HG03342 (cell line): ENCODE data around the gene IQSEC1.
A peak's percentile ranks its signal among the peaks of the same experiment; 100 is the strongest.

Experiments
- ATAC-seq: cut with Tn5 transposase; IDR thresholded peaks from one replicate; pipeline ENCODE4 v1.9.1; 2021; ENCODE audit warnings: mild to moderate bottlenecking, moderate library complexity; ENCODE audit not compliant: unreplicated experiment

Gene IQSEC1

DNA sequence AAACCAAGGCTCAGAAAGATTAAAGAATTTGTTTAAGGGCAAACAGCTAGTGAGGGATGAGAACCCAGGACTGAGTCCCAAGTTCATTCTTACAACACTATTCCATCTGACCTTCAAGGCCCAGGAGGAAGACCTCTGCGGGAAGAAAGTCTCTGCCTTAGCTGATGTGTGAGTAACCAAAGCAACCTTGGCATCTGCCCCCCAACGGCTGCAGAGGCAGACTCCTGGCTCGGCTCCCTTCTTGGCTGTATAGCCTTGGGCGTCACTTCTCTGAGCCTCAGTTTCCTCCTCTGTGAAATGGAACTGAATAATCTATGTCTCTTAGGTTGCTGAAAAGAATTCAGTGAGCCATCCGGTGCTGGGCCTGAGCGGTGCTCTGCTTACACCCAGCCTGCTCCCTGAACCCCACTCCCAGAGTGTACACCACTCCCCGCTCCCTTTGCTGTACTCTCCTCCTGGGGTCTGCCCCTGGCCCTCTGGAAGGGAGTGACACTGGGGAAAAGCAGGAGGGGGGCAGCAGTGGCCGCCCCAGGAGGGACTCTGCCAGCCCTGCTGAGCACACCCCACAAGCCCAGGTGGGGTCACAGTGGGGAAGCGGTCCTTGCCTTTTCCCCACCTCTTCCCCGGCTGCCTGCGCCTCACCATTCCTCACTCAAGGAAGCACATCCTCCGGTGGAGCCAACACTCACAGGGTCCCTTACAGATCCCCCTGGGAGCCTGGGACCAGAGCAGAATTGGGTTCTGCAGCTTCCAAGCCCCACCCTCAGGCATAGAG, 97.3 kb downstream of the IQSEC1 start:
- no peak for ATAC-seq

DNA sequence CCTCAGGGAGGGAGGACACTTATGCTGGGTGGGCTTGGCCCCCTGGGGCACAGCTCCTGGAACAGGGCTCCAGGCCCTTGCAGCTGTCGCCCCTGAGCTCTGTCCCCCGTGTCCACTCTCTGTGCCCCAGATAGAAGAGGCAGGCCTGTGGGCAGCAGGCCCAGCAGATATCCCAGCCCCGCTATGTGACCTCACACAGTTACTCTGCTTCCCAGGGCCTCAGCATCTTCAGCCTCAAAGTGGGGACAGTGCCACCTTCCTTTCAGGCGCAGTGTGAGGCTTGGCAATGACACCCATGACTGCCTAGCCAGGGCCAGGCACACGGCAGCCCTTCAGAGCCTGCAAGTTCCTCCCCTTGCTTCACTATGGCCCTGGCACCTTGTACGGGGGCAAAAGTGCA, 98.4 kb downstream of the IQSEC1 start:
- no peak for ATAC-seq

DNA sequence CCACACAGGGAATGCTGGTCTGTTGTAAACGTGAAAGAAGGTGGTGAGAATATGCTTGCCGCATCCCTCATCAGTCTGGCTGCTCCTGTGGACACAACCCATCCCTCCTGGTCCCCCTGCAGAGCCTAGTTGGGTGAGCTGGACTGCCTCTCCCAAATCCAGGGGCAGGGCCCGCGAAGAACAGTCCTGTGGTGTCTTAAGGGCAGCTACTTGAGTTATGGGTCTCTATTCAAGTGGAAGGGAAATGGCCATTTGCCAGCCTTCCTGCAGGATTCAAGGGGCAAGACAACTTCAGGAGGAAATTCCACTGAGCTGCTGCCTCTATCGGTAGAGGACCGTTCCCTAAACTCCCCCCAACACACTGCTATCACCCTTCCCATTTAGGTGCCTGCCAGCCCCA, 98.9 kb downstream of the IQSEC1 start:
- no peak for ATAC-seq

DNA sequence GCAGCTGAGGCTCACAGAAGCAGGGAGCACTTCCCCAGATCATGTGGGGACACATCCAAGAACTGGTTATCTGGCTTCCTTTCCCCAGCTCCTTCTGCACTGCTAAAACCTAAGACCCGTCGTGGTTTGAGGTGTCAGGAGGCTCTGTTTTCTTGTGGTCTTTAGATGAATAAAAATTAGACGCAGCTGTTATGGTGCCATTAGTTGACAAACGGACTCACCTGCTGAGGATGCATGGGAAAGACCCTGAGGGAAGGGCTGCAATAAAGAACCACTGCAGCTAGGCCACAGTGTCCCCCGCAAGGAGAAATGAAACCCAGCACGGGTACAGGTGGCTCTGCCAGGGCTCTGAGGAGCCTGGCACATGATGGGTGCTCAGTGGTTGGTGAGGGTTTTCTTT, 99.4 kb downstream of the IQSEC1 start:
- ATAC-seq = no peak

DNA sequence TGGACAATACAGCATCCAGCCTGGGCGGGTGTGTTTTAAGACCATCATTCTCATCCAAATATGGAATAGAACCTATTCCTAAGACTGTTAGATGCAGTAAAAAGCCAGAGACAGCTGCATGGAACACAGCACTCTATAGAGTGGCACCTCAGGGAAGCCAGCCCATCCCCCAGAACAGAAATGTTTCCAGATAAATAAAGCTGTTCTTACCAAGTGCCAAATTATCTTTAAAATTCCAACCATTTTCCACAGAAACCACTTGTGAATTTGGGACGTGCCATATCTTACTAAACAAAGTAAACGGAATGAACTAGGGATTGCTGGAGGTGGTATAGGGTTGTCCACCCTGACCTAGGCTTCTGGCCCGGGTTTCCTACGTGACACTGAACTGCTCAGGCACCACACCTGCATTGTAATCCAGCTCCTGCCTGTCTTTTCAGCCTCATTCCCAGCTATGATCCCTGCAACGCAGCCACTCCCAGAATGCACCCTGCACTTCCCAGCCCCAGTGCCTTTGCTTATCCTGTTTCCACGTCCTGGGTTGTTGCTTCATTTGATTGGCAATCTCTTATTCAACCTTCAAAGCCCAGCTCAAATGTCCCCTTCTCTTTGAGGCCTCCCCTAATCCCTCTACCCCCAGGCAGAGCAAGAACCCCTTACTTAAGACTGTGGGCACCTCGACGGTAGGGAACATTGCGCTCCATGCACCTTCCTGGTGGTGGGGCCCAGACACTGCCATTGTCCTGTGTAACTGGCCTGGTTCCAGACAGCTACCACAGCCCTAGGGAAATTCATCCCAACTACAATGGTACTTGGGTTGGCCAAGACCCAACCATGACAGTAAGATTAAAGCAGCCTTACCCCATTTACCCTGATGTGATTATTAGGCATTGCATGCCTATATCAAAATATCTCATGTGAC, 100.2 kb downstream of the IQSEC1 start:
- no peak for ATAC-seq

DNA sequence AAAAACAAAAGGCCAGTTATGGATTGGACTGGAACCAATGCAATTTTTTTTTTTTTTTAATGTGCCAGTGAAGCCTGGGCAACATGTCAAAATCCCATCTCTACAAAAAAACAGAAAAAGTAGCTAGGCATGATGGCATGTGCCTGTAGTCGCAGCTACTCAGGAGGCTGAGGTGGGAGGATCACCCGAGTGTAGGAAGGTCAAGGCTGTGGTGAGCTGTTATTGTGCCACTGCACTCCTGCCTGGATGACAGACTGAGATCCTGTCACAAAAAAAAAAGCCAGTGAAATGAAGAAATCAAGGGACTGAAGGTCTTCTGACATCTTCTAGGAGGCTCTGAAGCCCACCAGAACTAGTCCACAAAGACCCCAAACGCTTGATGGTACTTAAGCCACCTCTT, 101.2 kb downstream of the IQSEC1 start:
- ATAC-seq = no peak

DNA sequence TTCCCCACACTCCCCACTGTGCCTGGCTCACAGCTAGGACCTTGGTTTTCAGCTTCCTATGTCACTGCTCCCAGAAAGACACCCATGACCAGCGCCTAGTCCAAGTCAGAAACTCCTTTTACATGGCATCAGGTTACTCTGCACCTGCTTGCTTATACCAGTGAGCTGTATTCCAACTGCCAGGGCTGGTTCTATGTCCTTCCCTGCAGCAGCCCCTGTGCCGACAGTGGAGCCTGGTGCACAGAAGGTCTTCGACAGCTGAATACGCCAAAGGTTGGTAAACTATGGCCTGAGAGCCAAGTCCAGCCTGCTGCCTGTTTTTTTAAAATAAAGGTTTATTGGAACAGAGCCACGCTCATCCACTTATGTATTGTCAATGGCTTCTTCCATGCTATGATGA, 102.5 kb downstream of the IQSEC1 start:
- no peak for ATAC-seq

DNA sequence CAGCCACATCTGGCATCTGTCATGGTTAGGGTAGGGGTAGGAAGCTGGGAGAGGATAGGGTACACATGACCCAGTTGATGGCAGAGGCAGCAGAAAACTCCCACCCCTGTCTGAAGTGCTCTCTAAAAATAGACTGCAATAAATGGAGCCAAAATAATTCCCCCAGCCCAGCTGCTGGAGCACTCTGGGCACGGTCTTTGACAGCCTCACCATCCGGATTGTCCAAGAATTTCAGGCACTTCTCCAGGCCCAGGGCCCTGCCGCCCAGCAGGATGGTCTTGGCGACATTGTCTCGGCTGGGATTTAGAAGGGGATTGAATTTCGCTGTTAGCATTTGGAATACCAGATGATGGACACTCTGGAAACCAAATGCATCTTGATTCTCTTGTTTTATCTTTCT, 103.7 kb downstream of the IQSEC1 start:
- ATAC-seq = no peak

DNA sequence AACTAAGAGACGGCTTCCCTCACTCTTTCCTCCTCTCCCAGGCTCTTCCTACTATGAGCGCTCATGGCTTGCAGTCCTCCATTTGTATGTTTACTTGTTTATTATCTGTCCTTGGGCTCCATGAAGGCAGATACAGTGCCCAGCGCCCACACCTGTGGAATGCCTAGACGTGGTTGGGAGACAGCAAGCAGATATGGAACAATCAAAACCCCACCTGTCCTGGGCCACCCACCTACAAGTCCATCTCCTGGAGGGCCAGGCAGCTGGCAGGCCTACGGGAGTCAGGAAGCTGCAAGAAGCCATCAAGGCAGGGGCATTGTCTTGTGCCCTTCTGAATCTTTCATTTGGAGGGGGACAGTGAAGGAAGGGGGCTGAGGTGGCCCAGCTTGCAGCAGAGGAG, 104.7 kb downstream of the IQSEC1 start:
- no peak for ATAC-seq

DNA sequence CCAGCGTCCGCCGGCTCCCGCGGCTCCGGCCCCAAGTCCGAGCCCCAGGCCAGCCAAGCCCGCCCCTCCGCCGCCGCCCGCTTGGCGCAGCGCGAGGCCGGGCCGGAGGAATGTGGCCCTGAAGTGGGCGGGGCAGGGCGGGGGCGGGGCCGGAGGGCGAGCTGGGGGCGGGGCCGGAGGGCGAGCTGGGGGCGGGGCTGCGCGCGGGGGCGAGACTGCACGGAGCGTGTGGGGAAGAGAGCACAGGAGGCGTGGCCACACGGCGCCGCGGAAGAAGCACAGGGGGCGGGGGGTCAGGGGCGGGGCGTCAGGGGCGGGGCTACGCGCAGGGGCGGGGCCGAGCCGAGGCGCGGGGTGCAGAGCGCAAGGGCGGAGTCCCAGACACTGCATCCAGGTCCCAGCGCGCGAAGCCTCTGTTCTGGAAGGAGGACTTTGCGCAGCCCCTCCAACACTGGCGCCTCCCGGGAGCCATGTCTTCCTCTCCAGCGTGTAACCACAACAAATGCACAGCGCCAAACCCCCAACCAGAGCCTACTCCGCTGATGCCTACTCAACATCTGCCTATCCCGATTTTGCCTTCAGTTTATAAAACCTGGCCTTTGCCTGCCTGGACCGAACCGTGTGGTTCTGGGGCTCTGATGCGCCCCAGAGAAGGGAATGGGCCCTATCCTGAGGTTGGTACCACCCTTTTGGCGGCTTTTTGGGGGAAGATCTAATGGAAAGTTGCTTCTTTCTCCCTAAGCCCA, 105.5 kb downstream of the IQSEC1 start:
- peak; percentile 75 for ATAC-seq

DNA sequence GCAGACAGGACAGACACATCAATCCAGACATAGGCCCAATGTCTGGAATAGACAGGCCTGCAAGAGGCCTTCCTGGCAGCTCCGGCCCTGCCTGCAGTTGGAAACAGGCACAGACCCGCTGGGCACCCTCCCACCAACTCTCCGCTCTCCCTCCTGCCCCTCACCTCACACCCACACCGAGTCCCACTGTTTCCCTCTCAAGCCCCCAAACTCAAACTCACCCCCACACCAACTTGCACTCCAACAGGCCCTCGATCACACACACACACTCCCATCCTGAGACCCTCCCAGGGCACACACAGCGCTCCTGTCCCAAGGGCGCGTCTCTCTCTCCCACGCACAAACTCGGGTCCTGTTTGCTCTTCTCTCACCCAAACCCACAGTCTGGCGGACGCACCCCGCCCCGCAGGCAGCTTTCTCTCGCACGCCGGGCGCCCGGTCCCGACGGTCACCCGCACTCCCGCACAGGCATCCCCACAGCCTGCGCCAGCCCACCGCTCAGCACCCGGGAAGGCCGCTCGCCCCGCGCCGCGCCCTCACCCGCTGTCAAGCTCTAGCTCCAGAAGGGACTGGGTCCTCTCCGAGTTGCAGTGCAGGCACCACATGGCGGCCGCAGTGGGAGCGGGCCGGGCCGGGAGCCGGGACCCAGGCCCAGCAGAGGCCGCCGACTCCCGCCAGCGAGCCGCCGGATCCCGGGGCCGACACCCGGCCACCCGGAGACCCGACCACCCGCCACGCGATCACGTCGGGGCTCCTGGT, 106.2 kb downstream of the IQSEC1 start:
- ATAC-seq = peak; percentile 21

DNA sequence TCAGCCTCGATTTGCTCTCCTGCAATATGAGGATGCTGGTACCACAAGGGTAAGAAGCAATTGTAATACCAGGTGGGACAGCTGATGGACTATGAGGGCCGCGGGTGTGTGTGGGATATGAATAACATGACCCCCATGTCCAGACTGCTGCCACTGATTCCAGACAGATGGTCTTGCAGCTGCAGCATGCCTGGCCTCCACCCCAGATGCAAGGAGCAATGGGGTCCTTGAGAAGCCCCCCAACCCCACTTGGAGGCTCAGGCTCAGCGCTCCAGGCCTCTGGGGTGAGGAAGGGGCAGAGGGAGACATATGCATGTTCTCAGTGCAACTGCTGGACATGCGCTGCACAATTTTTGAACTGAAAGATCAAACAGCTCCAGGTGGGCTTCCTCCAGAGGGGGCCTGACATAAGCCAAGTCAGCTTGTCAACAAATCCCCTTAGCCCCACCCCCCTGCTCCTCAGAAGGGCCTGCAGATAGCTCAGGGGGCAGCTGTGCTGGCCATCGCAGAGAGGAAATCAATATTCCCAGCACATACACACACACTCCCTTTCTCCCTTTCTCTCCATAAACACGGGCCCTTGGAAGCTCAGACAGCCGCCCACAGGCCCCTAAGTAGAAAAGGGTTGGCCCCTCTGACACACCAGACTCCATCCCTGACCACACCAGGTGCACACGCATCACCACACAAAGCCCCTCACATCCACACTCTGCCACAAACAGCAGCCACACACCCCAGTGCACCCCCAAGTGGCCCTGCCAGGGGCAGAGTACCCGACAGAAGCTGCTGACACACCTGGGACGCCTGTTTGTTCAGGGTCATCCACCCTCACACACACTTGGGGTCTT, 107.0 kb downstream of the IQSEC1 start:
- ATAC-seq = no peak

DNA sequence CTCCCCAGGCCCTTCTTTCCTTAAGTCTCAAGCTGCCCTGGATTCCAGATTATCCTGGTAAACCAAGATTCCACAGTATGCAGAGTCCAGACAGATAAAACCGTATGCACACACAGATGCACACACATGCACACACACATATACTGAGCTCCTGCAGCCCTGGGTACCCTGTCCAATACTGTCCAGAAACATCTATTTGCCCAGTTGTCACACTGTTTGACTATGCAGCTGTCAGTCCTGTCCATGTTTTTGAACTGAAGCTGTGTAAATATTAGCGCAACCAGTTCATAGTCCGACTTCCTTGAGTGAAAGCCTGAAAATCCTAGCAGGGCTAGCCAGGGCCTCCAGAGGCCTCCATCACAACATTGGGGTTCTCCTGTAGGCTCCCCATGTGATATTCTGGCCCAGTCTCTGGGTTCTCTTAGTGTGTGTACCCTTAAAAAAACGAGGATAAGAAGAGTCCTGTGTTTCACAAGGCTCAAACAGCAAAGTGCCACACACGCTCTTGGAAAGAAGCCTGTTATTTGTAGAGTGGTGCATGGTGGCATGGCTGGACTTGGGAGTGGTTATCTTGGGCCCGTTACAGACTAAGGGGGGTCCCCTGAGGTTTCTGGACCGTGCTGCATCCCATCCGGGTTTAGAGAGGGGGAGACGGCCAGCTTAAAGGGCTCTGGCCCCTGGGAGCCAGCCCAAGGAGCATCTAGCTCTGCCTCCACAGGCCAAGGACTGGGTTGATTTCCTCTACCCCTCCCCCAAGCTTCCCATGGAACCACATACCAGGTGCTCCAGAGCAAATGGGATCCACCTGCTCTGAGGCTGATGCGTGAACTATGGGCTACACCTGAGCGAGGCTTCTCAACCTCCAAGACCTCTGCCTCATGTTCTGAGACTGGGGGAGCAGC, 108.3 kb downstream of the IQSEC1 start:
- ATAC-seq = no peak

DNA sequence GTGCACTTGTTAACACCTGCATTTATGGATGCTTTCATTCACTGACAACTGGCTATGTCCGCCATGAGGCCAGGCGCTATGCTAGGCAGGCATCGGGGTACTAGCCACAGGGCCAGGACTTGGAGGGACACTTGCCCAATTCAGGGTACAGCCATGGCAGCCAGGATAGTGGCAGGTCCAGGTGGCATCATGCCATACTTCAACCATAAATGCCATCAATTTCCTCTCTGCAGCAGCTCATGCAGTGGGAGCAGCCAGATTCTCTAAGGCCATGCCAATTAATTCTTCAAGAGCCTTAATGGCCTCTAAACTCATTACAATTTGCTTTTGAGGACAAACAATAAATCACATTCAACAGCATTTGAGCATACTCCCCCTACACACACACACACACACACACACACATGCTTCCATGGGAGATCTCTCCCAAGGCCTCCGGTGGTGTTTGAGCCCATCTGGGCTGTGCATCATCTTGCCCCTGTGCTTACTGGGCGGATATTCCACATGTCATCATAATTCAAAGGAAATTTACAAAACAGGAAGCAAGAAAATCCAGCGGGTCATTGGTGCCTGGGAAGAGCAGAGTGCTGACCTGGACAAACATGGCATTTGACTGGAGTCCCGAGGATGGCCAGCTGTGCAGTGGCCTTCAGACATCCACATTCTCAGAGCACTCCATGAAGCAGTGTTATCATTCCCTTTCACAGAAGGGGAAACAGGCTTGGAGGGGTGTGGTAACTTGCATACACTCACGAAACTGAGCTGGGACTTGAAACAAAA, 109.1 kb downstream of the IQSEC1 start:
- ATAC-seq = no peak

DNA sequence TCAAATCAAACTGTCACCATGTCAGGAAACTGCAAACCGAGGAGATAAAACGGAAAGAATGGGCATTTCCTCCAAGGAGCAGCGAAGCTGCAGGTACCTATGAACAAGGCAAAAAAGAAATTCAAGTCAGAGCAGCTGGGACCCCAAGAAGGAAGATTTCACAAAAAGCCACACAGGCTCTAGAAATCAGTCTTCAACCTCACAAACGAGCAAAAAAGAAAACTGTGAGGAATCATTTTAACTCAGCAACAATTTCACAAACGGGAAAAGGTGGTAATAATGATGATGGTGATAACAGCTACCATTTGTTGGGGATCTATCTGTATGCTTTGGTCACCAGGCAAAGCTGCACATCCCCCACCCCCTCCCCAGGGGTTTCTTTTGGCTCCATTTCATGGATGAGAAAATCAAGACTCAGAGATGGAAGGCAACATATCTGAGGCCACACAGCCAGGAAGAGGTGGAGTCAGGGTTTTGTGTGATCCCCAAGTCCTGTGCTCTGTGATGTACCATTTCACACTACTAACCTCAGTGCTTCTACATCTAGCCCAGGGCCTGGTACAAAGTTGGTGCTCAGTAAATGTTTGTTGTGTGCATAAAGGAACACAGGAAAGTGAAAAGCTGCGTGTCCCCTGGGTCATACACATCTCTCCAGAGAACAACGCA, 109.9 kb downstream of the IQSEC1 start:
- no peak for ATAC-seq

DNA sequence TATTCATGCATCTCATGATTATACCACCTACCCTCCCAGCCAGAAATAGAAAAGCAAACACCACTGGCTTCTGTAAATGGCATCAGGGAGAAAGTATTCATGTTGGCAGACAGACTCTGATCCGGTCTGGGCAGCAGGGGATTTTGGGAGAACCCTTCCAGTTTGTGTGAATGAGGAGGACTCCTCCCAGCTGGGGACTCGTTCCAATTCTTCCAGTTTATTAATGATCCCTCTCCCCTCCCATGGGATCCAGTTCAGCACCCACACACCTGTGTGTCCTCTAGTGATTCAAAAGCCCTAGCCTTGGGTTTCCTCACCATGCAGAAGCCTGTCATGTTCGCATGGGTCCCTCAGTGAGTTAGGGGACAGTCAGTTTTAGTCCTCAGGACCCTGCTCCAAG, 110.9 kb downstream of the IQSEC1 start:
- ATAC-seq = no peak

DNA sequence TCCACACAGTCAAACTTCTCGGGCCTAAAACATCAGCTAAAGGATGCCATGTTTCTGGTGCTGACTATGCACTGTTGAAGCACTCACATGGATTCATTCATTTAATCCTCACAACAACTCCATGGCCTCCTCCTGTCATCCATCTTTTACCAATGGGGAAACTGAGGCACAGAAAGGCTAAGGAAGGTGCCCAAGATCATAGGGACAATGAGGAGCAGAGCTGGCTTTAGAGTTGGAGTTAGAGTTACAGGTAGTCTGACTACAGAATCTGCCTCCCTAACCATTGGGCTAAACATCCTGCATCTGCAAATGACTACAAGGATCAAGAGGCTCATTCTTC, 111.6 kb downstream of the IQSEC1 start:
- ATAC-seq = no peak
